ENCODE data around the gene CAMTA1. TPM values are rescaled to one million over a fixed set of nuclear protein-coding genes. Genes with fewer than 3 reads are reported as not detected.

CAMTA1 gene
- total and polyA plus RNA-seq, 2 donors = 53.3 to 115 TPM

DNA sequence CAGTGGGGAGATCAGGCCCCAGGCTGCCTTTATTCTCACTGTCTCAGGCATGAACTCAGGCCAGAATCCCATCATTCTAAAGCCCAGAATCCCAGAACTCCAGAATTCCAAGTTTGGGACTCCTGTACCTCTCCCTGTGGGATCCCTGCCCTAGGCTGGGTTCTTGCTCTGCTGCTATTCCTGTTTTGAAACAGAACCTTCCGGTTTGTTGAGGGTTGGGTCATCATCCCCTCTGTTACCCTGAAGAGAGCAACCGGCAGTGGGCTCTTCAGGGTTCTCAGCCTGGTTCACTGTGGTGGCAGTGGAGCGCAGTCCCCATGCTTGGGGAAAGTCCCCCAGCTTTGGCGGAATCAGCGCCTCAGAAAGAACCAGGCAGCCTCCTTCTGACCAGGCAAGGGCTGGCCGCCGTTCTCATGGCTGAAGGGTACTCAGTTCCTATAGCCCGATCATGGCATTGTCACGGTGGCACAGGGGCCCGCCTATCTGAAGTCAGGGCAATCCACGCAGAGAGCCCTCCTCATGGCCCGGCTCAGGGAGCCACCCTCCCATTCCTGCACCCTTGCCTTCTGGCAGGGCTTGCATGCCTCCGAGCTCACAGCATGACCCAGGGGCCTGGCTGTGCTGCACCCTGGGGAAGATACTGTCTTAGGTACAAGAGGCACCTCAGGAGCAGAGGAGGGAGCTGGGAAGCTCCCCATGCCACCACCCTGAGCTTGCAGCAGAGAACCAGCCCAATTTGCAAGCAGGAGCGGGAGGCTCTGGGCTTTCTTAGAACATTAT is 650.2 kb downstream of the CAMTA1 start:
- DNase-seq (ENCODE audit: extremely low spot score) = no peak
- H3K27ac ChIP-seq (ENCODE audit: low read depth) = no peak overlapping the region
- no peaks in the 10 kb centered on the region for H3K36me3 ChIP-seq (ENCODE audit: insufficient read depth)
- no peaks in the 10 kb centered on the region for H3K4me1 ChIP-seq (ENCODE audit: insufficient read depth)
- no peak overlapping the region for H3K4me3 ChIP-seq (ENCODE audit: low read depth, low read length)
- 92% methylated on average over 14 of the region's 14 CpGs for WGBS

DNA sequence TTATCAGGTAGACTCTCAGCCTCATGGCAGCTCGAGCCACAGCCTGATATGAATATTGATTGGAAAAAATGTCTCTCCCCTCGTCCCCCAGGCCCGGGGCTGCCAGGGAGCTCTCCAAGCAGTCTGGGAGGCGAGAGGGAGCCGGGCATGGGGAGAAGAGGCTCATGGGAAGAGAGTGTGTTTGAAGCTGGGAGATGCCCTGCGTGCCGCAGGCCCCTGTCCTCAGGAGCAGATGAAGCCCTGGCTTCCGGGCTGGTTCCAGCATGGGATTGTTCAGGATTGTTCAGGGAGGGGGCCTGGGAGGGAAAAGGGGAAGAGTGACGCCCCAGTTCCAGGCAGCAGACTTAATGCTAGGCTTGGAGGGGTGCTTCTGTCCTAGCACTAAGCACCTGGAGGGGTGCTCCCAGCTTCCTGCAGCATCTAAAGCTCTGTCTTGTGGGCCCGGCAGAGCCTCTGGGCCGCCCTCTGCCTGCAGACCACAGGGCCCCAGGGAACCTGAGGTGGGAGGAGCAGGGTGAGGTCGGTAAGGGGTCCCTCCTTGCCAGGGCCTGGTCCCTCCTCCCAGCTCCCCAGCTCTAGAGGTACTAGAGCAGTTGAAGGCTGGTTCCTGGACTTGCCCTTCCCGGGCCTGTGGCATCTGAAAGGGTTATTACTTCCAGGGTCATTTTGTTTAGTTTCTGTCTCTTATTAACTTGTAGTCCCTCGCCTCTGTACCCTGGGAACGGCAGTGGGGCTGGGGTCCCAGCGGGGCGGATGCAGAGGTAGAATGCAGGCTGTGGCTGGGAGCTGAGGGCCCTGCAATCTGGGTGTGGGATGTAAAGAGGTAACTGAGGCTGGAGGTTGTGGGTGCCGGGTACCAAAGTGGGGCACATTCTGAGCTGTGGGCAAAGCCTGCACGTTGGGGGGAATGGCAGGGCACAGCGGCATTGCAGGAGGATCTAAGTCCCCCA is 651.1 kb downstream of the CAMTA1 start:
- Histone ChIP-seq H3K27ac (ENCODE audit: low read depth) (no peak overlapping the region), H3K4me1 (ENCODE audit: insufficient read depth) (no peaks in the 10 kb centered on the region), H3K36me3 (ENCODE audit: insufficient read depth) (no peaks in the 10 kb centered on the region), H3K4me3 (ENCODE audit: low read depth, low read length) (no peak overlapping the region)
- 86% methylated on average over 20 of the region's 20 CpGs for WGBS
- DNase-seq (ENCODE audit: extremely low spot score) = no peak

DNA sequence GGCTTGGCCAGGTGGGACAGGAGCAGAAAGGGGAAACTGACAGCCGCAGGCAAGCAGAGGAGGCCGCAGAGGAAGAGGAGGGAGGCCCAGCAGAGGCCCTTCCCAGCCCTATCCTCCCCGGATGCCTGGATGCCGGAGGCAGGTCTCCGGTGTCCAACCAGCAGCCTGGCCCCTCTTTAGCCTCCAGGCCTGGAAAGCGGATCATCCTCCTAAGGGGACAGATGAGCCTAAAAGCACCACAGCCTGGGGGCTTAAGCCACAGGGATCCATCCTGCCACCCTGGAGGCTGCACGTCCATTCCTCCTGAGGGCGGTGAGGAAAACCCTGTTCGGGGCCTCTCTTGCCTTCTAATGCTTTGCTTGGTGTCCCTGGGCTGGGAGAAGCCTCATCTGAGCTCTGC is 651.8 kb downstream of the CAMTA1 start:
- Histone ChIP-seq H3K4me1 (ENCODE audit: insufficient read depth) (no peaks in the 10 kb centered on the region), H3K27ac (ENCODE audit: low read depth) (no peak overlapping the region), H3K4me3 (ENCODE audit: low read depth, low read length) (no peak overlapping the region), H3K36me3 (ENCODE audit: insufficient read depth) (no peaks in the 10 kb centered on the region)
- 95% methylated on average over 9 of the region's 9 CpGs for WGBS
- no peak for DNase-seq (ENCODE audit: extremely low spot score)

DNA sequence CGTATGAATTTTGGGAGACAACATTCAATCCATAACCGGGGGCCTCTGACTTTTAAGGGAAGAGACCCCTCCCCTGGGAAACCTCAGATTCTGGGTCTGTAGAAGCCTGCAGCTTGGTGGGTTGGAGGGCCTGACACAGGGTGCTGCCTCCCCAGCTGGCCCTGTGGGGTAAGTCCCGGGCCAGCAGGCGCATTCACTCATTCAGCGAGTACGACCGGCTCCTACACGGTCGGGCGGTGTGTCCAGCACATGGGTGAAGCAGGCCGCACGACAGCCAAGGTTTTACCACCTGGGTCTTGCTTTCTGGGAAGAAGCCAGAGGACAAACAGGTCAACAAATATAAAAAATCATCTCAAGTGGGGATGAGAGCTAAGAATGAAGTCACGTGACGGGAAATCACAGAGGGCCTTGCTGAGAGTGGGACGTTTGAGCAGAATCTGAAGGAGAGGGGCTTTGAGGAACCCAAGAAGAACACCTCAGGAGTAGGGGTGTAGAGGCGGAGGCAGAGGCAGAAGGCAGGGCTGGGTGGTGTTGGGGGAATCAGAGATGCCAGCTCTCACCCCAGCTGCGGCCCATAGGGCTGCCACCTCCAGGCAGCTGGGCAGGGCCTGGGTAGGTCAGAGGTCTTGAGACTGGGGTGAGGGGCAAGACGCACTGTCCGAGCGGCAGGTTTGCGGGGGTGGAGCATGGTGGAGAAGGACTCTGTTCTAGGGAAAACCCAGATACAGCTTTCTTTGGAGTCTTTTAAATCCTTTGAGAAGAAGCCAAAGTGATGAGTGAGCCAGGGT is 652.5 kb downstream of the CAMTA1 start:
- Histone ChIP-seq H3K27ac (ENCODE audit: low read depth) (no peak overlapping the region), H3K4me1 (ENCODE audit: insufficient read depth) (no peaks in the 10 kb centered on the region), H3K4me3 (ENCODE audit: low read depth, low read length) (no peak overlapping the region), H3K36me3 (ENCODE audit: insufficient read depth) (no peaks in the 10 kb centered on the region)
- 93% methylated on average over 21 of the region's 21 CpGs for WGBS
- no peak for DNase-seq (ENCODE audit: extremely low spot score)

DNA sequence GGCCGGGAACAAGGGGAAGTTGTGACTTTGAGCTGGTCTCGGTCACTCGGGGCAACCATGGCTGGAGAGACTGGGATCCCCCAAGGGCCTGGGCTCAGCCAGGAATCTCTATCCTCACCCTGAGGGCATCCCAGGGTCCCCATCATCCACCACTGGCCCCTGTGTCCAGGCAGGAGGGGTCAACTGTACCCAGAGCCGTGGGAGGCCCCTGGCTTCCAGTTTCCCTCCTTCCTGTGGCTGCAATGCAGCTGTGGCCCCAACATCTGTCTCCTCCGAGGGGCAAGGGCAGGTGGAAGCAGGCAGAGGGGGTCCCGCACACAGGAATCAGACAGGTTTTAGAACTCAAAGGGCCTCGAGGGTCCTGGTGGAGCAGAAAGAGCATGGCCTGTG is 653.1 kb downstream of the CAMTA1 start:
- WGBS = 88% methylated on average over 7 of the region's 7 CpGs
- no peak overlapping the region for H3K27ac ChIP-seq (ENCODE audit: low read depth)
- no peak for DNase-seq (ENCODE audit: extremely low spot score)
- H3K36me3 ChIP-seq (ENCODE audit: insufficient read depth) = no peaks in the 10 kb centered on the region
- no peaks in the 10 kb centered on the region for H3K4me1 ChIP-seq (ENCODE audit: insufficient read depth)
- no peak overlapping the region for H3K4me3 ChIP-seq (ENCODE audit: low read depth, low read length)

DNA sequence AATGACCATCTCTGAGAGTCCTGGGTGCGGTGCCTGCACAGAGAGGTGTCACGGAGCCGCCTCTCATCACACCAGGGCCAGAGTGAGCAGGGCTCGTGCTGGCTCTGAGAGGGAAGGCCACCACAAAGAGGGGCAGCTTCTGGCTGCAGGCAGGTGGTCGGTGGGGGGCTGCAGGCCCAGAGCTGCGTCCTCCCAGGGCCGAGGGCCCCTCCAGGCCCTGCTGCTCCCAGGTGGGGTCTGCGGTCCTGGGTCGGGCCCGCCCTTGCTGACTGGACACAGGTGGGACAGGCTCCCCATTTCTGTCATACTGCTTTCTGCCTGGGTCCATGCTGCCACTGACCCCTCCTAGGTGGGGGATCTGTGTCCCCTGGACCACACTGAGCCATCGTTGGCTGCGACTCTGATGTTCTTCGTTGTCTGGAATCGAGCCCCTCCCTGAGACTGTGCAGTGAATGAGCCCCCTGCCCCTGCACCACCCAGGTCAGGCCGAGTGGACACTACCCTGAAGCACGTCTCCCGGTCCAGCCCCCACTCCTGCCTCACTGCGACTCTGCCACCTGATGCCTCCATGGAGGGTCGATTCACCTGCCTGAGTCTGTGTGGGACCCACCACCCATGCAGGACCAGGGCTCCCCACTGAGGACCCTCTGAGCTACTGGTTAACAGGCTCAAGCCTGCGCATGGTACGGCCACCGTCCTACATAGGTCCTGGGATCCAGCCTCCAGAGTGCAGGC is 653.8 kb downstream of the CAMTA1 start:
- Histone ChIP-seq H3K4me3 (ENCODE audit: low read depth, low read length) (no peak overlapping the region), H3K36me3 (ENCODE audit: insufficient read depth) (no peaks in the 10 kb centered on the region), H3K27ac (ENCODE audit: low read depth) (no peak overlapping the region), H3K4me1 (ENCODE audit: insufficient read depth) (no peaks in the 10 kb centered on the region)
- 95% methylated on average over 22 of the region's 22 CpGs for WGBS
- DNase-seq (ENCODE audit: extremely low spot score) = no peak

DNA sequence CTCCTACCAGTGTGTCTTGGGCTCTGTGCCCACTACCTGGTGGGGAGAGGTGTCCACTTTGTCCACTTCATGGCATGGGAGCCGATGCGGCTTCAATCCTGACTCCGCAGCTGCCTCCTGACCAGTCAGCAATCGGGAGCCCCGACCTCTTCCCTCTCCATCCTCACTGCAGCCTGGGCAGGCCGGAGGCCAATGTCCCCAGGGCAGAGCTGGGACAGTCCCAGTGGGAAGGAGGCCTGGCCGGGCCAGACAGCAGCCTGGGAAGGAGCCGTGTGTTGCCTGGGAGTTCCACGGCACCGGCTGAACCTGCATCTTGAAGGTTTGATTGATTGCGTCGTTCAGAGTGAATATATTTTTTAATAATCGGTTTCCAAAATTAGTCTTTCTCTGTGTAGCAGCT is 654.9 kb downstream of the CAMTA1 start:
- 91% methylated on average over 13 of the region's 13 CpGs for WGBS
- H3K4me1 ChIP-seq (ENCODE audit: insufficient read depth) = no peaks in the 10 kb centered on the region
- DNase-seq (ENCODE audit: extremely low spot score) = no peak
- no peak overlapping the region for H3K27ac ChIP-seq (ENCODE audit: low read depth)
- H3K36me3 ChIP-seq (ENCODE audit: insufficient read depth) = no peaks in the 10 kb centered on the region
- H3K4me3 ChIP-seq (ENCODE audit: low read depth, low read length) = no peak overlapping the region

DNA sequence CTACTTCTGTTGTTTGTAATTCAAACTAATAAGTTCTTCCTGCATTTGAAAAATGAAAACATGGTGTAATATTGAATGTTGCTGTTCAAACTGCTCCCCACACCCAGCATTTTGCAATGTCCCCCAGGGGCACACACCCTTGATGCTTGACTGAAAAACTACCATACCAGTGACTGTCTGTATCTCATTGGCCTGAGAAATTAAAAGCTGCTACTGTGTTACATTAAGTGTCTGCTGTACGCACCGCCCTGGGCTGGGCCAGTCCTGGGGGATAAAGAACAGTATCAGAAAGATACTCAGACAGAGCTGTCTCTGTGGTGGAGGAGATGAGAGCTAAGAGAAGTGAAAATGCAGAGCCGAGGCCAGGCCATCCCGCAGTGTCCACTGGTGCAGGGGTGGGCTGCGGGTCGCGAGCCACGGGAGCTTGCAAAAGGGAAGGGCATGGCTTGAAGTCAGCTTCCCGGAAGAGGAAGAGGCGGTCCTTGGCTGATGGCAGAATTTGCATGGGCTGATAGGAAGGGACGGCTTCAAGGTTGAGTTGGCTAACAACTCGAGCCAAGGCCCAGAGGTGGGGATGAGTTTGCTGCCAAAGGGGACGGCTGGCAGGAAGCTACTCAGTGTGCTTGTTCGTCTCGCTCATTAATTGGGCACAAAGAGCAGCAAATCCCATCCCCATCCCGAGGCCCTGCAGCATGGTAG is 656.0 kb downstream of the CAMTA1 start:
- Histone ChIP-seq H3K27ac (ENCODE audit: low read depth) (no peak overlapping the region), H3K4me3 (ENCODE audit: low read depth, low read length) (no peak overlapping the region), H3K4me1 (ENCODE audit: insufficient read depth) (no peaks in the 10 kb centered on the region), H3K36me3 (ENCODE audit: insufficient read depth) (no peaks in the 10 kb centered on the region)
- no peak for DNase-seq (ENCODE audit: extremely low spot score)
- WGBS = 78% methylated on average over 16 of the region's 16 CpGs

DNA sequence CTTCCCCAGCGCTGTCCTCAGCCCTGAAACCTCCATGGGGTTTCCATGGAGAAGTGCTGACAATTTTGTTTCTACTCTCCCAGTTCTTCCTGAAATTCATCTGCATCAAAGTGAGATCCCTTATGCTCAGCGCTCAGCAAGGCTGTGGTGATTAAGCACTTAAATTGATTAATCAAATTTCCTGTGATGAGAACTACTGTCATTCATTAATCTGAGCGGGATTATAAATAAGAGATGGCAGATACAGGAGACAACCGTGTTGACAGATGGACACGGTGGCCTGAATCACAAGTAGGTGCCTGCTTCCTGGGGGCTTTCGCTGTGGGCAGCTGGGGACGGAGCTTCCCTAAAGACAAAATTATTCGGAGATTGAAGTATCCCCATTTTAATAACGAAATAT is 656.8 kb downstream of the CAMTA1 start:
- 94% methylated on average over 9 of the region's 9 CpGs for WGBS
- Histone ChIP-seq H3K4me1 (ENCODE audit: insufficient read depth) (no peaks in the 10 kb centered on the region), H3K27ac (ENCODE audit: low read depth) (no peak overlapping the region), H3K4me3 (ENCODE audit: low read depth, low read length) (no peak overlapping the region), H3K36me3 (ENCODE audit: insufficient read depth) (no peaks in the 10 kb centered on the region)
- DNase-seq (ENCODE audit: extremely low spot score) = no peak

DNA sequence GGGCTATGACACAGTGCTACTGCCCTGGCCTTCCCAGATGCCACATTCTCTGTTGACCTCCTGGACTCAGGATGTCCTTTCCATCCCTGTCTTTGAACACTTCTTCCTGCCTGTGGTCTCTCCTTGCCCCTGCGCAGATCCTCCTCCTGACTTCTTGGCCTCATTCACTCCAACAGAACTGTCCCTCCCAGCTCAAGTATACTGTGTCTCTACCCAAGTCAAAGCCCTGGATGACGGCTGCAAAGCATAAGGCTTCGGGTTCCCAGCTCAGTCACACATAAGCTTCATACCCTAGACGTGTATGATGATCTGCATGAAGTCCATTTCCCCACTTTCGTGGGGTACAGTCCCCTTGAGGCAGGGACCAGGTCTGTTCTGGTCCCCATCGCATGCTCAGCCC is 657.7 kb downstream of the CAMTA1 start:
- DNase-seq (ENCODE audit: extremely low spot score) = no peak
- no peaks in the 10 kb centered on the region for H3K36me3 ChIP-seq (ENCODE audit: insufficient read depth)
- WGBS = 96% methylated on average over 6 of the region's 6 CpGs
- H3K27ac ChIP-seq (ENCODE audit: low read depth) = no peak overlapping the region
- no peak overlapping the region for H3K4me3 ChIP-seq (ENCODE audit: low read depth, low read length)
- H3K4me1 ChIP-seq (ENCODE audit: insufficient read depth) = no peaks in the 10 kb centered on the region

DNA sequence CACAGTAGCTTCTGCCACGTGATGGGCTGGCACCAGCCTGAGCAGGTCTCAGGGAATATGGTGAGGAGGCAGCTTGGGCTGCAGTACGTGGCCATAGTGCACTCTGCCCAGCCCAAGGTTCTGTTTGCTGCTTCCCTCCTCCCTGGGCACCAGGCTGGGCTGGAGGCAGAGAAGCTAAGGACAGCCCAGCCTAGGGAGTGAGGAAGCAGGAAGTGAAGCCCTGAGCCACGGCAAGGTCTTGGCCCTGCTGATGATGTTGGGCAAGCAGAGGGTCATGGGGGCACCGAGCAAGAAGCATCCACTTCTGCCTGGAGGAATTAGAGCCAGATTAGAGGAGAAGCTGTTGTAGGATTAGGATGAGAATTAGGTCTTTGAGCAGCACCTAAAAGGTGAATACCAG is 659.1 kb downstream of the CAMTA1 start:
- H3K27ac ChIP-seq (ENCODE audit: low read depth) = no peak overlapping the region
- 74% methylated on average over 4 of the region's 4 CpGs for WGBS
- H3K4me1 ChIP-seq (ENCODE audit: insufficient read depth) = no peaks in the 10 kb centered on the region
- H3K4me3 ChIP-seq (ENCODE audit: low read depth, low read length) = no peak overlapping the region
- no peak for DNase-seq (ENCODE audit: extremely low spot score)
- H3K36me3 ChIP-seq (ENCODE audit: insufficient read depth) = no peaks in the 10 kb centered on the region

DNA sequence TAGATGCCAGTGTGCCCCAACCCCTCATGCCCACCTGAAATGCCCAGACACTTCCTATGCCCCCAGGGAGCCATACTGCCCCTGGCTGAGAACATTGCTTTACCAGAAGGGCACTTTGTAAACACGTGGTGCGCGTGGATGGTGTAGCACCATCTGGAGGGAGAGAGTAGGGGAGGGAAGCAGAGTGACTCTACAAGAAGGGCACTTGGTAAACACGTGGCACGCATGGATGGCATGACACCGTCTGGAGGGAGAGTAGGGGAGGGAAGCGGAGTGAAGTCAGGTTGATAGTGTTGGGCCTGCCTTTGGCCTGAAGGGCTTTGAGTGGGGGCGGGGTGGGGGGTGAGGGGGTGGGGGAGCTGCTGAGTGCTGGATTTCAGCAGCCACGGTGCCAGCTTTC is 661.8 kb downstream of the CAMTA1 start:
- Histone ChIP-seq H3K27ac (ENCODE audit: low read depth) (no peak overlapping the region), H3K4me1 (ENCODE audit: insufficient read depth) (no peaks in the 10 kb centered on the region), H3K4me3 (ENCODE audit: low read depth, low read length) (no peak overlapping the region), H3K36me3 (ENCODE audit: insufficient read depth) (no peaks in the 10 kb centered on the region)
- no peak for DNase-seq (ENCODE audit: extremely low spot score)
- WGBS = 84% methylated on average over 9 of the region's 9 CpGs
